GM12878 (cell line): ENCODE results near the gene BMP2. TPM values are rescaled to one million over a fixed set of nuclear protein-coding genes. Genes with fewer than 3 reads are reported as not detected.

Source experiments
- ATAC-seq: fragments of 200-7000 bp; cut with Tn5 transposase; 3 replicates; pipeline ENCODE4 v1.9.1; 2020; ENCODE audit warnings: mild to moderate bottlenecking, moderate library complexity
- BruUV-seq: library from RNA; stranded (reverse); fragments of 400-500 nt; replicated peaks from 2 replicates; lab custom pipeline; 2021; lab: Mats Ljungman, UMichigan
- CTCF ChIA-PET: fragments of 300-600 bp; sonication (Branson Sonifier 250); formaldehyde crosslinking; extraction: SDS; loops from one replicate; lab custom pipeline; 2021; ENCODE audit warnings: inconsistent platforms; lab: Yijun Ruan, JAX
- POLR2A ChIA-PET: fragments of 350-600 bp; formaldehyde crosslinking; extraction: SDS; loops from one replicate; lab custom pipeline; 2021; ENCODE audit warnings: inconsistent platforms; lab: Charles Lee
- RAD21 ChIA-PET: fragments of 300-600 bp; sonication (Branson Sonifier 250); formaldehyde crosslinking; loops from one replicate; lab custom pipeline; 2023; ENCODE audit warnings: antibody characterized with exemption; ENCODE audit not compliant: unreplicated experiment; lab: Charles Lee
- SMC1A ChIA-PET: fragments of 300-600 bp; sonication (Branson Sonifier 250); formaldehyde crosslinking; loops from one replicate; lab custom pipeline; 2023; ENCODE audit not compliant: unreplicated experiment, uncharacterized antibody; lab: Charles Lee
- DNase-seq: peaks from one replicate; pipeline ENCODE4 v3.0.0-alpha.2; 2011; ENCODE audit warnings: low read depth, low spot score
- FAIRE-seq: peaks from 3 replicates; lab custom pipeline; 2011; peaks lifted over from hg19 to GRCh38; lab: Jason Lieb, UNC
- H2AFZ ChIP-seq: 2 replicates; pipeline ENCODE4 v1.6.0; 2011; ENCODE audit warnings: low read depth, low read length, control low read depth; ENCODE audit not compliant: control insufficient read depth
- H3K27ac ChIP-seq: 2 replicates; pipeline ENCODE4 v1.5.1; 2011; ENCODE audit warnings: control low read depth; ENCODE audit not compliant: control insufficient read depth, insufficient read depth
- H3K27me3 ChIP-seq, 2 experiments: replicated peaks in 1 of 2; 2 replicates each; pipeline versions ENCODE4 v1.6.0 to v1.6.1; 2011; ENCODE audit warnings: low read length in 1 of 2; ENCODE audit not compliant: control insufficient read depth in 2 of 2, insufficient read depth in 2 of 2
- H3K36me3 ChIP-seq, 2 experiments: 2 replicates each; pipeline ENCODE4 v1.5.1; 2011; ENCODE audit warnings: low read length in 1 of 2; ENCODE audit not compliant: control insufficient read depth in 2 of 2, insufficient read depth in 2 of 2
- H3K4me1 ChIP-seq: 2 replicates; pipeline ENCODE4 v1.6.1; 2011; ENCODE audit warnings: mild to moderate bottlenecking, low read length, moderate library complexity, mixed read lengths; ENCODE audit not compliant: control insufficient read depth, insufficient read depth
- H3K4me2 ChIP-seq: 2 replicates; pipeline ENCODE4 v1.6.0; 2011; ENCODE audit warnings: control low read depth; ENCODE audit not compliant: control insufficient read depth, insufficient read depth
- H3K4me3 ChIP-seq: fragments of 200-600 bp; sonication (generic); 2 replicates; pipeline ENCODE4 v1.5.1; 2016
- H3K79me2 ChIP-seq: 2 replicates; pipeline ENCODE4 v1.6.0; 2011; ENCODE audit warnings: low read length; ENCODE audit not compliant: control insufficient read depth, insufficient read depth
- H3K9ac ChIP-seq: 2 replicates; pipeline ENCODE4 v1.8.0; 2011; ENCODE audit warnings: low read length, control low read depth, mixed read lengths; ENCODE audit not compliant: control insufficient read depth, insufficient read depth
- H3K9me3 ChIP-seq: replicated peaks from 3 replicates; pipeline ENCODE4 v1.5.1; 2011; ENCODE audit warnings: mild to moderate bottlenecking, low read length; ENCODE audit not compliant: control insufficient read depth, insufficient read depth
- H4K20me1 ChIP-seq: 2 replicates; pipeline ENCODE4 v1.6.0; 2011; ENCODE audit not compliant: control insufficient read depth, insufficient read depth
- NBN ChIP-seq: fragments of 450-650 bp; IDR thresholded peaks from 2 replicates; pipeline ENCODE4 v1.6.1; 2016
- RAD21 ChIP-seq: IDR thresholded peaks from 2 replicates; pipeline ENCODE4 v1.6.1; 2011; ENCODE audit warnings: mild to moderate bottlenecking, low read depth, low read length, moderate library complexity; ENCODE audit not compliant: insufficient read depth
- ZNF207 ChIP-seq: fragments of 450-650 bp; IDR thresholded peaks from 2 replicates; pipeline ENCODE4 v1.6.1; 2014; ENCODE audit warnings: antibody characterized with exemption, mild to moderate bottlenecking, borderline replicate concordance
- WGBS: methylation state at CpG from one replicate; pipeline ENCODE4 v1.1.6; 2016; ENCODE audit warnings: low lambda C conversion rate; ENCODE audit not compliant: insufficient replicate concordance, insufficient coverage; ENCODE audit errors: missing lambda C conversion rate; 5-methylcytosine and 5-hydroxymethylcytosine counted together
- in situ Hi-C: fragments of 300-500 bp; cut with MboI; formaldehyde crosslinking; loops from 9 replicates; pipeline ENCODE4 v1.14.3; 2018; ENCODE audit warnings: mixed read lengths
- intact Hi-C: fragments of 100-400 bp; cut with micrococcal nuclease; formaldehyde crosslinking; loops from one replicate; pipeline ENCODE4 v1.14.2; 2022; ENCODE audit not compliant: unreplicated experiment
- polyA plus RNA-seq, 11 experiments: library from polyadenylated mRNA; depleted of rRNA in 4 of 11; unstranded in 6 of 11; stranded (reverse) in 5 of 11; fragments of >200 nt; fragmentation: Nextera tagmentation in 4 of 11; fragmentation: Illumina TruSeq in 1 of 11; extraction: Ambion mirVana in 4 of 11; extraction: Trizol in 1 of 11; gene quantifications; 1 replicate in 1 of 11; 2 replicates in 10 of 11; pipeline versions ENCODE4 v1.2.1 to v1.2.3, GENCODE V29; 2011 to 2016; ENCODE audit warnings: inconsistent platforms in 2 of 11, missing spikeins in 2 of 11, low read depth in 1 of 11
- total RNA-seq, 4 experiments: library from RNA; depleted of rRNA in 3 of 4; stranded (reverse); fragments of >200 nt in 3 of 4; fragmentation: Illumina TruSeq in 1 of 4; extraction: Trizol in 1 of 4; gene quantifications; 2 replicates each; pipeline versions ENCODE4 v1.2.1 to v1.2.3, GENCODE V29; 2013 to 2021

The BMP2 gene
- total and polyA plus RNA-seq, 10 of the 15 experiments (the other 5 are each of a cell fraction or from before 2014, with no cell fraction given) = 0.35 to 3.2 (median 0.71) TPM

DNA sequence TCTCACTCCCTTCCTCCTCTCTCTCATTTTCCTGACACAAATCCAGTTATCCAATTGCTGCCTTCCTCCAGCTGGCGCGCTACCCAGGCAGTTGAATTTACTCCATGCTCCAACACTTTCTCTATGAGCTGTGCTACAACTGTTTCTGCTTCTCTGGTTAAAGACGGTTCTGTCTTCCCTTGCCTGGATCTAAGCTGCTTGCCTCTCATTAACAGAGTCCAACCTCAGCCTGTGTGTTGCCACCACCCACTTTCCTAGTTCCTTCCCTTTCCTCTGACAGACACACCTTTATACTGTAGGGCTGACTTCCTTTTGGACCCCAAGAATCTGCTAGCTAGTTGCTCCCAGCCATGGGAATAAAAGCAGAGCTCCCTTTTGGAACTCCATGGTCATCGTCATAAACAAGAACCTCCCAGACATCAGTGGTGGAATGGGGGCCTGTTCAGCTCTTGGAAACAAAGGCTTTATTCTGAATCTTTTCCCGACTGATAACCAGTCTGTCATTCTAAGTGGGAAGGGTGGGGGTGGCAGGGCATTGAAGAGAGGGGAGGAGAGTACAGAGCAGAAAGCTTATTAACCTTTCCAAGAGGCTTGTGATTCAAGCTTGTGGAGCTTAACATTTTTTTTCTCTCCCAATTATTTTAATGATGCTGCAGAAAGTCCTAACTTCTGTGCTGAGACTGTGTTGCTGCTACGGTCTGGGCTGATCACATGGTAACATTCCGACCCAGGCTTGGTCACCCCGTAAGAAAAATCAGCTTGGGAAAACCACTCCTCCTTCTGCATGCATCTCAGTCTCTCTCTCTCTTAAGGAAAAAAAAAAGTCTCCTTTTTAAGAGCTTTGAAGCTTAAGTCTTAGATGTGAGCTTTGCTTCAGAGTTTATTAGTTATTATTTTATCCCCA lies 31.3 kb upstream of the BMP2 start:
- H3K27me3 ChIP-seq = no peaks in the 10 kb centered on the region; a peak in 1 of 4 replicates
- no peak for TF ChIP-seq RAD21
- TF ChIP-seq, all 136 proteins: peak for 0
- Histone ChIP-seq H3K4me1 (no peaks in the 10 kb centered on the region), H3K4me3 (no peak overlapping the region), H3K27ac (no peak overlapping the region), H4K20me1 (no peaks in the 10 kb centered on the region), H3K9ac (no peak overlapping the region), H2AFZ (no peak overlapping the region), H3K79me2 (no peaks in the 10 kb centered on the region), H3K4me2 (no peak overlapping the region), H3K36me3 (no peaks in the 10 kb centered on the region), H3K9me3 (no peaks in the 10 kb centered on the region)
- ChIA-PET POLR2A (interaction anchor here (0.5 to 1.4 kb wide), 6 partner anchors 45 to 1374 kb away, joined by 3 to 5 read pairs (median 4); no protein-coding TSS in a partner anchor), SMC1A (interaction anchor here (0.5 to 2.4 kb wide), 21 partner anchors 9 to 684 kb away, joined by 3 to 18 read pairs (median 4); no protein-coding TSS in a partner anchor), CTCF (interaction anchor here (0.7 to 2.1 kb wide), 10 partner anchors 8 to 559 kb away, joined by 3 to 10 read pairs (median 4); no protein-coding TSS in a partner anchor), RAD21 (interaction anchor here (0.6 to 1.6 kb wide), 4 partner anchors 21 to 1400 kb away, joined by 3 to 4 read pairs (median 3); no protein-coding TSS in a partner anchor)
- no peak for DNase-seq
- intact Hi-C loops = no loop called here
- ATAC-seq = peak; percentile 52
- WGBS = 29% methylated on average over 8 of the region's 8 CpGs
- in situ Hi-C loops = no loop called here
- FAIRE-seq = no peak
- no TSS peak for BruUV-seq

DNA sequence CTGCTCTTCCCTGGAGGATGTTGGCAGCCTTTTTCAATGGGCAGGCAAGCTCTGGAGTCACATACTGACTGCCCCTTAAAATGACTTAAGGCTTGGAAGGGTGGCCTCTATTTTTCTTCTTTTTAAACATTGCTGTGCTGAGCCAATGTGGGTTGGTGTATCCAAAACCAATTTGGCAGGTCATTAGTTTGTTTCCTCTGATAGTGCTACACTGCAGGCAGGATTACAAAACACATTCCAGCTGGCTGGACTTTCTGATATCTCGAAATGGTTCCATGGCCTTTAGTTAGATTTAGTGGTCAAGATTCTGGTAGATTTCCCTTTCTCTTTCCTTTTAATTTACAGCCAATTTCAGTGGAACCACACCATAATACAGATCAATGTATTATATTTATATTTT lies 28.1 kb upstream of the BMP2 start:
- ChIA-PET RAD21 (no interaction called here), CTCF (interaction anchor here (1.5 to 1.8 kb wide), 2 partner anchors 46 to 157 kb away, joined by 3 to 4 read pairs; no protein-coding TSS in a partner anchor), SMC1A (interaction anchor here (0.8 to 2.2 kb wide), 5 partner anchors 12 to 94 kb away, joined by 3 to 11 read pairs (median 3); no protein-coding TSS in a partner anchor), POLR2A (interaction anchor here (1.5 kb wide), 1 partner anchor 19 kb away, joined by 4 read pairs; no protein-coding TSS in a partner anchor)
- no peaks in the 10 kb centered on the region; a peak in 1 of 4 replicates for H3K27me3 ChIP-seq
- ATAC-seq (no peak), DNase-seq (no peak), FAIRE-seq (no peak)
- no peaks in the 10 kb centered on the region for H3K4me1 ChIP-seq
- H3K36me3 ChIP-seq = no peaks in the 10 kb centered on the region
- H3K9ac ChIP-seq = no peak overlapping the region
- intact Hi-C loops = no loop called here
- TF ChIP-seq ZNF207 (no peak), NBN (no peak)
- in situ Hi-C loops = no loop called here
- no peaks in the 10 kb centered on the region for H3K79me2 ChIP-seq
- no peaks in the 10 kb centered on the region for H4K20me1 ChIP-seq
- no peak overlapping the region for H3K27ac ChIP-seq
- 0% methylated on average over 1 of the region's 1 CpG for WGBS
- no peak overlapping the region for H2AFZ ChIP-seq
- no peak overlapping the region for H3K4me3 ChIP-seq
- H3K9me3 ChIP-seq = no peaks in the 10 kb centered on the region
- no TSS peak for BruUV-seq
- H3K4me2 ChIP-seq = no peak overlapping the region
